Body of pancreas (tissue), 4 donors: ENCODE measurements around the gene ROBO1. TPM values are rescaled to one million over a fixed set of nuclear protein-coding genes. Genes with fewer than 3 reads are reported as not detected.
"Not testable (repeated sequence)": the region's sequence is repeated elsewhere in the genome, so short reads cannot be mapped to it uniquely, and the experiment has no call there.

Experiments
- ATAC-seq: fragments of 150-250 bp; one replicate; pipeline ENCODE4 v1.9.1; 2016
- DNase-seq, 4 donors: peaks; one replicate each; pipeline ENCODE4 v3.0.0-alpha.2; 2019
- H3K27ac ChIP-seq, 4 donors: fragments of 200-600 bp; sonication (generic); 1 replicate in 3 of 4; 2 replicates in 1 of 4; pipeline versions ENCODE4 v1.5.1 to v1.6.1; 2016 to 2019; ENCODE audit warnings: mild to moderate bottlenecking in 1 of 4, mixed read lengths in 1 of 4, moderate library complexity in 1 of 4
- H3K27me3 ChIP-seq, 2 donors: fragments of 200-600 bp; sonication (generic); one replicate each; pipeline ENCODE4 v1.6.0; 2016; ENCODE audit warnings: mild to moderate bottlenecking in 1 of 2
- H3K36me3 ChIP-seq, 2 donors: fragments of 200-600 bp; sonication (generic); replicated peaks in 1 of 2; 2 replicates each; pipeline ENCODE4 v1.5.1; 2016; ENCODE audit warnings: low read depth in 2 of 2; ENCODE audit not compliant: insufficient read depth in 1 of 2
- H3K4me1 ChIP-seq: fragments of 200-600 bp; sonication (generic); one replicate; pipeline ENCODE4 v1.6.0; 2016
- H3K4me3 ChIP-seq, 2 donors: fragments of 200-600 bp; sonication (generic); 1 replicate in 1 of 2; 2 replicates in 1 of 2; pipeline ENCODE4 v1.5.1; 2016 to 2019
- H3K9me3 ChIP-seq, 3 donors: fragments of 200-600 bp; sonication (generic); 1 replicate in 2 of 3; 2 replicates in 1 of 3; pipeline ENCODE4 v1.5.1; 2016
- CTCF ChIP-seq, 7 experiments: fragments of 450-650 bp in 4 of 7; fragments of 200-600 bp in 3 of 7; sonication (generic) in 3 of 7; IDR thresholded peaks; one replicate each; pipeline ENCODE4 v1.5.1; 2016 to 2019; ENCODE audit warnings: antibody characterized with exemption in 7 of 7
- POLR2A ChIP-seq, 3 donors: fragments of 450-650 bp; IDR thresholded peaks; one replicate each; pipeline ENCODE4 v1.6.1; 2016; ENCODE audit warnings: antibody characterized with exemption in 3 of 3, mild to moderate bottlenecking in 2 of 3
- WGBS, 2 donors: methylation state at CpG; one replicate each; pipeline ENCODE4 v1.1.5; 2017; 5-methylcytosine and 5-hydroxymethylcytosine counted together
- intact Hi-C: fragments of 100-400 bp; cut with DNase I; formaldehyde crosslinking; loops from one replicate; pipeline ENCODE4 v1.15.1; 2023
- total RNA-seq, 2 donors: library from RNA; depleted of rRNA; stranded (reverse); fragments of >200 nt; gene quantifications; one replicate each; pipeline ENCODE4 v1.1.0, GENCODE V29; 2016

The ROBO1 gene
- total RNA-seq, 2 donors from 2014 or later, result 3.9 to 9.9 TPM

- H3K27ac ChIP-seq, result no peak overlapping the region
- ATAC-seq, result no peak
- intact Hi-C loops, result no loop called here
- peaks cover 12% of the 10 kb centered on the region for H3K4me1 ChIP-seq
- DNase-seq, result no peak
- H3K36me3 ChIP-seq, result no peaks in the 10 kb centered on the region
- 77 to 84% methylated on average over 1 of the region's 1 CpG for WGBS, 2 donors
- TF ChIP-seq CTCF (IDR thresholded peaks at IDR 0.05) (no peak), POLR2A (IDR thresholded peaks at IDR 0.05) (no peak)
- H3K27me3 ChIP-seq, result no peaks in the 10 kb centered on the region
- no peak overlapping the region for H3K4me3 ChIP-seq
- no peaks in the 10 kb centered on the region for H3K9me3 ChIP-seq
These were observed 1005.7 kb downstream of the ROBO1 start for GRCh38 chr3:78762121-78762520.

GRCh38 chr3:78761126-78761525, 1006.7 kb downstream of the ROBO1 start:
- TF ChIP-seq POLR2A (IDR thresholded peaks at IDR 0.05) (no peak), CTCF (IDR thresholded peaks at IDR 0.05) (no peak)
- no peak overlapping the region for H3K27ac ChIP-seq
- no peaks in the 10 kb centered on the region for H3K9me3 ChIP-seq
- no peak for ATAC-seq
- DNase-seq, result no peak
- no peak overlapping the region for H3K4me3 ChIP-seq
- H3K27me3 ChIP-seq, result no peaks in the 10 kb centered on the region
- WGBS, 2 donors, result 54 to 67% methylated on average over 2 of the region's 2 CpGs
- no peaks in the 10 kb centered on the region for H3K36me3 ChIP-seq
- H3K4me1 ChIP-seq, result peaks cover 8% of the 10 kb centered on the region
- intact Hi-C loops, result no loop called here

- no peaks in the 10 kb centered on the region for H3K4me1 ChIP-seq
- H3K36me3 ChIP-seq, result no peaks in the 10 kb centered on the region
- WGBS, 2 donors, result 57% methylated on average over 4 of the region's 4 CpGs
- no peak overlapping the region for H3K27ac ChIP-seq
- no peaks in the 10 kb centered on the region for H3K9me3 ChIP-seq
- no peaks in the 10 kb centered on the region for H3K27me3 ChIP-seq
- intact Hi-C loops, result no loop called here
- DNase-seq (no peak), ATAC-seq (no peak)
- H3K4me3 ChIP-seq, result no peak overlapping the region
- no peak for TF ChIP-seq POLR2A (IDR thresholded peaks at IDR 0.05)
- no peak for TF ChIP-seq CTCF (IDR thresholded peaks at IDR 0.05)
These were observed 1010.1 kb downstream of the ROBO1 start for GRCh38 chr3:78757731-78758130.

- TF ChIP-seq CTCF (IDR thresholded peaks at IDR 0.05) (no peak), POLR2A (IDR thresholded peaks at IDR 0.05) (no peak)
- intact Hi-C loops, result no loop called here
- no peak overlapping the region for H3K27ac ChIP-seq
- no peaks in the 10 kb centered on the region for H3K27me3 ChIP-seq
- no peak for DNase-seq
- H3K4me1 ChIP-seq, result no peaks in the 10 kb centered on the region
- H3K9me3 ChIP-seq, result no peaks in the 10 kb centered on the region
- H3K4me3 ChIP-seq, result no peak overlapping the region
- WGBS, 2 donors, result 40 to 48% methylated on average over 3 of the region's 3 CpGs
- H3K36me3 ChIP-seq, result no peaks in the 10 kb centered on the region
- peak; percentile 33 for ATAC-seq
These were observed 1013.6 kb downstream of the ROBO1 start for GRCh38 chr3:78754066-78754743.

GRCh38 chr3:78751266-78751665, 1016.5 kb downstream of the ROBO1 start:
- H3K9me3 ChIP-seq, result no peaks in the 10 kb centered on the region
- intact Hi-C loops, result no loop called here
- H3K4me3 ChIP-seq, result no peak overlapping the region
- H3K4me1 ChIP-seq, result no peaks in the 10 kb centered on the region
- no peaks in the 10 kb centered on the region for H3K27me3 ChIP-seq
- no peaks in the 10 kb centered on the region for H3K36me3 ChIP-seq
- H3K27ac ChIP-seq, result no peak overlapping the region
- WGBS, 2 donors, result 52 to 55% methylated on average over 1 of the region's 1 CpG
- ATAC-seq (no peak), DNase-seq (no peak)
- TF ChIP-seq CTCF (IDR thresholded peaks at IDR 0.05), result no peak
- TF ChIP-seq POLR2A (IDR thresholded peaks at IDR 0.05), result no peak

- H3K27ac ChIP-seq, H3K4me3 ChIP-seq, DNase-seq, H3K27me3 ChIP-seq, H3K9me3 ChIP-seq, H3K36me3 ChIP-seq, intact Hi-C loops, H3K4me1 ChIP-seq, ATAC-seq: not testable (repeated sequence)
- WGBS, 2 donors, result 52 to 85% methylated on average over 3 of the region's 3 CpGs
These were observed 1017.5 kb downstream of the ROBO1 start for GRCh38 chr3:78750291-78750690.
